ENCODE measurements around the gene MMP17. TPM values are rescaled to one million over a fixed set of nuclear protein-coding genes. Genes with fewer than 3 reads are reported as not detected.

The MMP17 gene
- total RNA-seq, 4 donors from 2014 or later: 4.6 to 15.4 (median 12.9) TPM

DNA sequence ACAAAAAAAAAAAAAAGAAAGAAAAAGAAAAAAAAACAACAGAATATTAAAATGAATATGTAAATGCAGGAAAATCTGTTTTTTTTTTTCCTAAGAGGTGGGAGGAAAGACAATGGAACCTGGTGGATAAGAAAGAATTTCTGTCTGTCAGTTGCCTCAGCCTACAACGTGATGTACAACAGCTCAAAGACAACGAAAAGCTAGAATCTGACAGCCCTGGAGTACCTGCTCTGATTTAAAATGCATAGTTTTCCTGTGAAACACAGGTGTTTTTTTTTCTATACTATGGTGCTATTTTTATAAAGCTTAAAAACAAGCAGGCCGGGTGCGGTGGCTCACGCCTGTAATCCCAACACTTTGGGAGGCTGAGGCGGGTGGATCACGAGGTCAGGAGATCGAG, 36.3 kb downstream of the MMP17 start:
- TF ChIP-seq, protein P1, sequence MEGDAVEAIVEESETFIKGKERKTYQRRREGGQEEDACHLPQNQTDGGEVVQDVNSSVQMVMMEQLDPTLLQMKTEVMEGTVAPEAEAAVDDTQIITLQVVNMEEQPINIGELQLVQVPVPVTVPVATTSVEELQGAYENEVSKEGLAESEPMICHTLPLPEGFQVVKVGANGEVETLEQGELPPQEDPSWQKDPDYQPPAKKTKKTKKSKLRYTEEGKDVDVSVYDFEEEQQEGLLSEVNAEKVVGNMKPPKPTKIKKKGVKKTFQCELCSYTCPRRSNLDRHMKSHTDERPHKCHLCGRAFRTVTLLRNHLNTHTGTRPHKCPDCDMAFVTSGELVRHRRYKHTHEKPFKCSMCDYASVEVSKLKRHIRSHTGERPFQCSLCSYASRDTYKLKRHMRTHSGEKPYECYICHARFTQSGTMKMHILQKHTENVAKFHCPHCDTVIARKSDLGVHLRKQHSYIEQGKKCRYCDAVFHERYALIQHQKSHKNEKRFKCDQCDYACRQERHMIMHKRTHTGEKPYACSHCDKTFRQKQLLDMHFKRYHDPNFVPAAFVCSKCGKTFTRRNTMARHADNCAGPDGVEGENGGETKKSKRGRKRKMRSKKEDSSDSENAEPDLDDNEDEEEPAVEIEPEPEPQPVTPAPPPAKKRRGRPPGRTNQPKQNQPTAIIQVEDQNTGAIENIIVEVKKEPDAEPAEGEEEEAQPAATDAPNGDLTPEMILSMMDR (IDR thresholded peaks at IDR 0.05; ENCODE audit: low read depth): no peak

- TF ChIP-seq, protein P1 (IDR thresholded peaks at IDR 0.05; ENCODE audit: low read depth): no peak
Observed at GRCh38 chr12:131865180-131865875, 37.1 kb downstream of the MMP17 start.

DNA sequence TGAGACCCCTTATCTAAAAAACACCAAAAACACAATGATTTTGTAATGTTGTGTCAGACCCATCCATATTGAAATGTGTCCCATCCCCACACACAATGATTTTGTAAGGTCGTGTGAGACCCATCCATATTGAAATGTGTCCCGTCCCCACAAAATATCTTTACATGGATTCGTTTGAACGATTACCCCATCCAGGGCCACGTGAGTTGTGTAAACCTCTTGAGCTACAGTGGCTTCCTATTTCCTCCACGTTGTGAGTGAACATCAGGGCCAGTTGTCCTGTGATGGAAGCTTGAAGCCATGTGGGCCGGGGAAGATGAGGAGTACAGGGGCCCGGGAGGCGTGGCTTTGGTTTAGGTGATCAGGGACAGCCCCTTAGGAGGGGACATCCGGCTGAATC, 39.3 kb downstream of the MMP17 start:
- TF ChIP-seq, protein P1 (IDR thresholded peaks at IDR 0.05; ENCODE audit: low read depth): no peak

DNA sequence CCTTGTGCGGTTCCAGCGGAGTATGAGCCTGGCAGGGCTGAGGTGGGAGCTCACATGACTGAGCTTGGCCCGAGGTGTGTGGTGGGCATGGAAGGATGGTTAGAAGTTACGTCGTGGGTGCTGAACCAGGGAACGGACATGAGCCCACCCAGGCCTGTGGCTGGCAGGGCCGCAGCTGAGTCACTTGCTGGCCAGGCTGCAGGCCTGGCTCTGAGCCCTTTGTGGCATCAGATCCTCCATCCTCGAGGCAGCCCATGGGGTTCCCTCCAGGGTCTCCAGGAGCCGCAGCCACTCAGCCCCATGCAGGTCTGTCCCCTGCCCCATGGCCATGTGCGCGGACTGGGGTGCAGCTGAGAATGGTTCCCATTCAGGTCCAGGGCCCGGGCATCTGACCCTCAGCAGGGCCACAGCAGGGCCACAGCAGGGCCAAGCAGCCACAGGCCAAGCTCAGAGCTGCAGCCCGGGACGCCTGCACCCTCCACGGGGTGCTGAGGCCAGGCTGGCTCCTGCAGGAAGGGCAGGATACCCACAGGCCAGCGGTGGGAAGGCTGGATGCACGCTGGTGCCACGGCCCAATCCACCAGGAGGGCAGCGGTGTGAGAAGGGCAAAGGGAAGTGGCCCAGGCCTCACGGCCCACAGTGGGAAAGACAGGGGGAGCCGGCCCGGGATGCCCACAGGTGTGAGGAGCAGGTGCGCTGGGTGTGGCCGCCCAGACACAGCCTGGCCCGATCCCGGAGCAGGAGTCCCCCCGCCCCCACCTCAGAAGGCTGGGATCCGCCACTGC, 39.9 kb downstream of the MMP17 start:
- TF ChIP-seq, protein P1 (IDR thresholded peaks at IDR 0.05; ENCODE audit: low read depth): no peak

- TF ChIP-seq, protein P1 (IDR thresholded peaks at IDR 0.05; ENCODE audit: low read depth): no peak
Observed at GRCh38 chr12:131869871-131870418, 41.8 kb downstream of the MMP17 start.

DNA sequence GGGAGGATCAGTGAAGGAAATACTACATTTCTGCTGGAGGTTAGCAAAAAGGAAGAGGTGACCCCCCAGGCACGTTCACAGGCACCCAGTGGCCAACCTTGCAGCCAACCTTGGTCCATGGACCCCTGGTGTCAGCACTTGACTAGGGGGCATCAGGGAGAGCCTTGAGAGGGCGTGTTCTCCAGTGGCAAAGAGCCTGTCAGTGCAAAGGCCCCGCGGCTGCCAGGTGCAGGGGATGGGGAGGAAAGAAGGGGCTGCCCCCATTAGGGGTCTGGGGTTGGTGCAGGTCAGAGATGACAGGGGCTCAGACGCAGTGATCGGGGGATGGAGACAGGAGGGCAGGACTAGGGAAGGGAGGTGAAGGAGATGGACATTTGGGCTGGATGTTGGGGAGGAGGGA, 43.5 kb downstream of the MMP17 start:
- TF ChIP-seq, protein P1 (IDR thresholded peaks at IDR 0.05; ENCODE audit: low read depth): no peak
